ENCODE data around the gene CFDP1.

Gene CFDP1

GRCh38 chr16:75432828-75433731 lies at the start of gene CFDP1:
TSS of gene CFDP1 (minus strand) at chr16:75433503. CDS start at chr16:75433352, 151 bp downstream.
- ChIA-PET CTCF (interaction anchor here (0.8 to 2.1 kb wide), 8 partner anchors 11 to 333 kb away, joined by 3 to 11 read pairs (median 4); partner anchors contain the start of gene TMEM170A), POLR2A (interaction anchor here (0.5 to 1.6 kb wide), 5 partner anchors 11 to 183 kb away, joined by 3 to 5 read pairs (median 3); no protein-coding TSS in a partner anchor)
- no peak for TF ChIP-seq CTCF (IDR thresholded peaks at IDR 0.05; ENCODE audit: insufficient read depth, low read length, missing control alignments)
- H3K4me3 ChIP-seq (ENCODE audit: low read depth, low read length), result peak within 1 kb of the TSS; percentile 94
- DNase-seq (ENCODE audit: low read depth, low spot score), result peak; percentile 44

DNA sequence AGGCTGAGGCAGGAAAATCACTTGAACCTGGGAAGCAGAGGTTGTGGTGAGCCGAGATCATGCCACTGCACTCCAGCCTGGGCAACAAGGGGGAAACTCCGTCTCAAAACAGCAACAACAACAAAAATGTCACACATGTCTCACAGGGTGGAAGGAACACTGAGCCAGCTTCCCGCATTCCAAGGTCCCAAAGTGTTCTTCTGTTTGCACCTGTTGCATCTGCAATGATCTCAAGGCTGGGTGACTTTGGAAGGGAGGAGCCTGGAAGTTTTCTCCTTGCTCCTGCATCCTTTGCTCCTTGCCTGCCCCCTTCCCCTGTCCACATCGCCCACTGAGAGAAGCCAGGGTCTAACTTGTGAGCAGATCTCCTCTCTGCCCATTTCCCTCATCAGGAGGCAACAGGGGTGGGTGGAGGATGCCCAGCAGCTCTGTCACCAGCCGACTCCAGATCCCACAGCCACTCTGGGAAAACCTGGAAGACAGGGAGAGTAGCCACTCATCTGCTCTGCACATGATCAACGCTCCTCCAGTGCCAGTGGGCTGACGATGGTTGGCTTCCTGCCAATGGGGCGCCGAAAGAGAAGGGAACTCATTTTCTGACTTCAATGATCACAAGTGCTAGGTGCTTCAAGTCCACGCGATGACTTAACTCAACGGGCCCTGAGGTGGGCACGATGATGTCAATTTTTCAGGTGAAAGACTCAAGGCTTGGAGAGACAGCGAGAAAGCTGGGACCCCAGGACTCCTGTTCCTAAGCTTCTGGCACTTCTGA lies 49.3 kb upstream of the CFDP1 start:
- CTCF ChIA-PET, result interaction anchor here (1.2 to 3.4 kb wide), 2 partner anchors 11 to 18 kb away, joined by 3 to 22 read pairs; no protein-coding TSS in a partner anchor
- POLR2A ChIA-PET, result no interaction called here
- no peak for DNase-seq (ENCODE audit: low read depth, low spot score)

DNA sequence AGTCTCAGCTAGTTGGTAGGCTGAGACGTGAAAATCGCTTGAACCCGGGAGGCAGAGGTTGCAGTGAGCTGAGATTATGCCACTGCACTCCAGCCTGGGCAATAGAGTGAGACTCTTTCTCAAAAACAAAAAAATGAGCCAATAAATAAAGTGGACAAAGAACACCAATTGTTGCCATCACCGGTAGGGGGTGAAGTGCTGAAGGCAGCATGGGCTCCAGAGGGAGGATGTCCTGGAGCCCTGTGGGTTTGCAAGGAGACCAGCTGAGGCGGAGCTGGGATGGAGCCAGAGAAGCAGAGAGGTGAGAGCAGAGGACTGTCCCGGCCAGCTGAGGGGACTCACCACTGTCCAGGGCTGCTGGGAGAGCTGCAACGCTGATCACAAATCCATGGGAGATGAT lies 48.2 kb upstream of the CFDP1 start:
- no peak for TF ChIP-seq CTCF (IDR thresholded peaks at IDR 0.05; ENCODE audit: insufficient read depth, low read length, missing control alignments)
- ChIA-PET CTCF (interaction anchor here (0.9 kb wide), 1 partner anchor 16 kb away, joined by 5 read pairs; no protein-coding TSS in a partner anchor), POLR2A (no interaction called here)
- no peak for DNase-seq (ENCODE audit: low read depth, low spot score)
- H3K4me3 ChIP-seq (ENCODE audit: low read depth, low read length), result no peak overlapping the region

More for the DNA sequence above, 49.3 kb upstream of the CFDP1 start:
- H3K4me3 ChIP-seq (ENCODE audit: low read depth, low read length), result no peak overlapping the region
- TF ChIP-seq CTCF (IDR thresholded peaks at IDR 0.05; ENCODE audit: insufficient read depth, low read length, missing control alignments), result no peak

DNA sequence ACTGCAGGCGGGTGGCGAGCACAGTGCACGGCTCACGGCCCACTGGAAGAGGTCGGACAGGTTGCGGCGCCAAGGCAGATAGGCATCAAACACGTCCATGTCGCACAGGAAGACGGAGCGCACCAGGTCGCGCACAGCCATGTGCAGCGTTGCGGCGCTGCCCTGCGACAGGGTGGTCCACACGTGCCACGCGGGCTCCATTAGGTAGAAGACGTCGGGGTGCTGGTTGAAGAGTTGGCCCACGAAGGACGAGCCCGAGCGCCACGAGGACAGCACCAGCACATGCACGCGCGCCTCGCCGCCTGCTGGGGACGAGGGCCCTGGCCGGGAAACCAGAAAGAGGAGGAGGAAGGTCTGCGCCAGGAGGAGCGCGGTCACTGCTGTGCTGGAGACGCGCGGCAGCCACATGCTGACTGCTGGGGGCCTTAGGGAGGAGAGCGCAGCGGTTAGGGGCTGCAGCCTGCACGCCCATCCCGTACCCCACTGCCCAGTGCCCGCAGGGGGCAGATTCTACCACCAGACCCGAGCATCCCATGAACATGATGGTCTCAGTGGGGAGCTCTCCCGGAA lies 46.2 kb upstream of the CFDP1 start:
- CTCF ChIA-PET, result interaction anchor here (0.6 kb wide), 1 partner anchor 8 kb away, joined by 3 read pairs; no protein-coding TSS in a partner anchor
- DNase-seq (ENCODE audit: low read depth, low spot score), result no peak
- no peak for TF ChIP-seq CTCF (IDR thresholded peaks at IDR 0.05; ENCODE audit: insufficient read depth, low read length, missing control alignments)
- no peak overlapping the region for H3K4me3 ChIP-seq (ENCODE audit: low read depth, low read length)
- POLR2A ChIA-PET, result no interaction called here

DNA sequence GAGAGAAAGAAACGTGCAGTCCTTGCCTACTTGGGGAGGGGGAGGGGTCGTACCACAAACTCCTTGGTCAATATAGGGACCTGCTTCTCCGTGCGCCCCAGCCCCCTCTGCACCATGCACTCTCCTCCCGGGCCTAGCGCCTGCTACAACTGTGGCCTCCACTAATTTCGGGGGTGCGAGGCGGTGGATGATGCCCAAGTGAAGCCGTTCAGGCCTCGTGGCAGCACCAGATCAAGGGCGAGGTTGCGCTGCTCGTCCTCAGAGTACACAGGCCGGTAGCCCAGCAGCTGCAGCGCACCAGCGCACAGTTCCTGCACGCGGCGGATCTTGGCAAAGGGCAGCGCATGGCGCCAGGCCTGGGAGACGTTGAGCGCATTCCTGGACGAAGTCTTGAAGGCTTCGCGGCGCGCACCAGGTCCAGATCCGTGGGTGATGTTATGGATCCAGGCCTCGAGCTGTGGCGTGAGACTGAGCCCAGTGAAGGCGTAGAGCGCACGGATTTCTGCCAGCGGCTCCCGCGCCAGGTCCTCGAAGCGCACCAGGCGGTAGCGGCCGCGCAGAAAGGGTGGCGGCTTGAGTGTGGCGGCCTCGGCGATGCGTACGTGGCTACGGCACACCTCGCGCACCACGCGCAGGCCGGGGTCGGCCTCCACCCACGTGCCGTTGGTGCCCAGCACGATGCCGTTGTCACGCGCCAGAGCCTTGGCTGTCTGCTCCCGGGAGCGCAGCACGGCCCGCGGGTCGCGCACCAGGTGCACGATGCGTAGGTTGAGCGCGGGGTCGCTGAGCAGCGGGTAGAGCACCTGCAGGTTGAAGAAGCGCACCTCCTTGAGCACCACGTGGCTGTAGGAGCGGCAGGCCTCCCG lies 45.4 kb upstream of the CFDP1 start:
- DNase-seq (ENCODE audit: low read depth, low spot score), result no peak
- CTCF ChIA-PET, result interaction anchor here (1.4 to 6.7 kb wide), 2 partner anchors 13 to 280 kb away, joined by 4 to 65 read pairs; partner anchors contain the start of gene TMEM170A
- H3K4me3 ChIP-seq (ENCODE audit: low read depth, low read length), result no peak overlapping the region
- POLR2A ChIA-PET, result no interaction called here
- TF ChIP-seq CTCF (IDR thresholded peaks at IDR 0.05; ENCODE audit: insufficient read depth, low read length, missing control alignments), result no peak

Data from AG04449 (cell line).